ENCODE results near the gene HRCT1. TPM values are rescaled to one million over a fixed set of nuclear protein-coding genes. Genes with fewer than 3 reads are reported as not detected.
"Not testable (repeated sequence)": the region's sequence is repeated elsewhere in the genome, so short reads cannot be mapped to it uniquely, and the experiment has no call there.

The HRCT1 gene
- total RNA-seq, 1 experiment from 2014 or later, result 0.32 TPM

- H3K9me3 ChIP-seq (ENCODE audit: control insufficient read depth in 1 of 2, insufficient read depth in 1 of 2, low read depth in 1 of 2, low read length in 2 of 2), result no peaks in the 10 kb centered on the region
- POLR2A ChIA-PET, result no interaction called here
- ATAC-seq (no peak), DNase-seq (ENCODE audit: low read depth, low spot score) (no peak)
- intact Hi-C loops (cut with micrococcal nuclease), result no loop called here
- no peak overlapping the region for H3K9ac ChIP-seq (ENCODE audit: low read length)
- no peaks in the 10 kb centered on the region for H4K20me1 ChIP-seq (ENCODE audit: insufficient read depth)
- CTCF ChIA-PET, result interaction anchor here (0.9 to 9.8 kb wide), 2 partner anchors 11 to 14 kb away, joined by 3 to 50 read pairs; no protein-coding TSS in a partner anchor
- no peaks in the 10 kb centered on the region for H3K79me2 ChIP-seq (ENCODE audit: insufficient read depth, low read length)
- H3K4me1 ChIP-seq (ENCODE audit: control insufficient read depth in 1 of 2, insufficient read depth in 2 of 2, low read length in 2 of 2), result no peaks in the 10 kb centered on the region
- RAD21 ChIA-PET (ENCODE audit: low non-redundant PET in 1 of 2, low total read pairs in 2 of 2, uncharacterized antibody in 2 of 2, unreplicated experiment in 2 of 2), result no interaction called here
- no peak overlapping the region for H3K4me2 ChIP-seq (ENCODE audit: low read length)
- no TSS peak for BruUV-seq (replicated peaks)
- no peak overlapping the region for H3K27ac ChIP-seq (ENCODE audit: low read depth, low read length)
- H3K9me2 ChIP-seq (ENCODE audit: insufficient read depth), result no peaks in the 10 kb centered on the region
- no peak overlapping the region for H2AFZ ChIP-seq (ENCODE audit: low read depth, low read length, poor library complexity, severe bottlenecking)
- no peaks in the 10 kb centered on the region for H3K27me3 ChIP-seq (ENCODE audit: insufficient read depth, low read length)
- no peak for TF ChIP-seq JUND (IDR thresholded peaks at IDR 0.05)
- no peak for TF ChIP-seq ATF3 (IDR thresholded peaks at IDR 0.05)
- TF ChIP-seq EZH2phosphoT487 (IDR thresholded peaks at IDR 0.05; ENCODE audit: borderline replicate concordance), result no peak
- no peak for TF ChIP-seq POLR2AphosphoS5 (IDR thresholded peaks at IDR 0.05; ENCODE audit: low read depth, low read length)
- no peak for TF ChIP-seq EZH2 (IDR thresholded peaks at IDR 0.05)
- no peak for TF ChIP-seq CTCF (IDR thresholded peaks at IDR 0.05 in 2 of 3, conservative IDR thresholded peaks at IDR 0.05 in 1 of 3; ENCODE audit: borderline replicate concordance in 1 of 3, insufficient read depth in 1 of 3, low read depth in 2 of 3, low read length in 2 of 3)
- TF ChIP-seq FOSL1 (IDR thresholded peaks at IDR 0.05; ENCODE audit: low read depth), result no peak
- TF ChIP-seq SRF (IDR thresholded peaks at IDR 0.05; ENCODE audit: low read depth), result no peak
- TF ChIP-seq CEBPB (IDR thresholded peaks at IDR 0.05; ENCODE audit: low read depth), result no peak
- no peak for TF ChIP-seq ZNF274 (IDR thresholded peaks at IDR 0.05; ENCODE audit: low read depth, low read length)
- no peak for TF ChIP-seq CBX3 (IDR thresholded peaks at IDR 0.05; ENCODE audit: low read depth)
- no peak for TF ChIP-seq SIN3A (IDR thresholded peaks at IDR 0.05; ENCODE audit: low read depth)
- TF ChIP-seq REST (IDR thresholded peaks at IDR 0.05; ENCODE audit: low read depth), result no peak
- no peak for TF ChIP-seq POLR2A (IDR thresholded peaks at IDR 0.05; ENCODE audit: borderline replicate concordance, extremely low read depth, insufficient read depth, insufficient read length)
- TF ChIP-seq MAX (IDR thresholded peaks at IDR 0.05), result no peak
- H3K4me3 ChIP-seq (replicated peaks in 1 of 2; ENCODE audit: low read depth in 1 of 2, low read length in 2 of 2), result no peak overlapping the region
- no peaks in the 10 kb centered on the region for H3K36me3 ChIP-seq (ENCODE audit: control insufficient read depth in 1 of 2, insufficient read depth in 2 of 2, low read length in 2 of 2)
Measured at GRCh38 chr9:35896570-35896969, 9.4 kb upstream of the HRCT1 start.

GRCh38 chr9:35897376-35898099, 8.5 kb upstream of the HRCT1 start:
- CTCF ChIA-PET, result interaction anchor here (0.9 to 9.8 kb wide), 3 partner anchors 12 to 125 kb away, joined by 3 to 50 read pairs (median 4); no protein-coding TSS in a partner anchor
- H3K4me1 ChIP-seq (ENCODE audit: control insufficient read depth in 1 of 2, insufficient read depth in 2 of 2, low read length in 2 of 2); H3K4me3 ChIP-seq (replicated peaks in 1 of 2; ENCODE audit: low read depth in 1 of 2, low read length in 2 of 2); H2AFZ ChIP-seq (ENCODE audit: low read depth, low read length, poor library complexity, severe bottlenecking); DNase-seq (ENCODE audit: low read depth, low spot score); H3K4me2 ChIP-seq (ENCODE audit: low read length); H3K27ac ChIP-seq (ENCODE audit: low read depth, low read length); H3K9ac ChIP-seq (ENCODE audit: low read length); H3K36me3 ChIP-seq (ENCODE audit: control insufficient read depth in 1 of 2, insufficient read depth in 2 of 2, low read length in 2 of 2); intact Hi-C loops (cut with micrococcal nuclease); RAD21 ChIA-PET (ENCODE audit: low non-redundant PET in 1 of 2, low total read pairs in 2 of 2, uncharacterized antibody in 2 of 2, unreplicated experiment in 2 of 2); ATAC-seq; H3K9me2 ChIP-seq (ENCODE audit: insufficient read depth); H3K79me2 ChIP-seq (ENCODE audit: insufficient read depth, low read length); H3K9me3 ChIP-seq (ENCODE audit: control insufficient read depth in 1 of 2, insufficient read depth in 1 of 2, low read depth in 1 of 2, low read length in 2 of 2); H4K20me1 ChIP-seq (ENCODE audit: insufficient read depth); H3K27me3 ChIP-seq (ENCODE audit: insufficient read depth, low read length); BruUV-seq (replicated peaks); POLR2A ChIA-PET: not testable (repeated sequence)

Data from HCT116 (cell line).